Large intestine (tissue), 3 donors: ENCODE measurements around the gene MTRR. TPM values are rescaled to one million over a fixed set of nuclear protein-coding genes. Genes with fewer than 3 reads are reported as not detected.
A peak's percentile ranks its signal among the peaks of the same experiment; 100 is the strongest.

Source experiments
- DNase-seq, 2 donors: peaks; one replicate each; pipeline versions ENCODE4 v3.0.0 to v3.0.0-alpha.2; 2013
- H3K27ac ChIP-seq: one replicate; pipeline ENCODE4 v1.5.1; 2013; ENCODE audit warnings: low read length
- H3K27me3 ChIP-seq: 2 replicates; pipeline ENCODE4 v1.6.1; 2013; ENCODE audit warnings: low read length; ENCODE audit not compliant: control insufficient read depth, insufficient read depth
- H3K36me3 ChIP-seq: 2 replicates; pipeline ENCODE4 v1.6.1; 2013; ENCODE audit warnings: low read length; ENCODE audit not compliant: control insufficient read depth, insufficient read depth
- H3K4me1 ChIP-seq: one replicate; pipeline ENCODE4 v1.6.1; 2013; ENCODE audit warnings: low read length; ENCODE audit not compliant: control insufficient read depth, insufficient read depth
- H3K4me3 ChIP-seq: one replicate; pipeline ENCODE4 v1.5.1; 2013; ENCODE audit warnings: low read length
- H3K9me3 ChIP-seq: one replicate; pipeline ENCODE4 v1.6.1; 2013; ENCODE audit warnings: mild to moderate bottlenecking, low read depth, low read length, moderate library complexity; ENCODE audit not compliant: control insufficient read depth
- WGBS: methylation state at CpG from one replicate; pipeline ENCODE4 v1.1.5; 2013; ENCODE audit warnings: low lambda C conversion rate; ENCODE audit not compliant: insufficient coverage; 5-methylcytosine and 5-hydroxymethylcytosine counted together
- polyA plus RNA-seq: library from polyadenylated mRNA; unstranded; fragments of 120-200 nt; gene quantifications from one replicate; pipeline ENCODE4 v1.2.1, GENCODE V29; 2013

The MTRR gene
- polyA plus RNA-seq, 1 donor: 48.1 TPM

DNA sequence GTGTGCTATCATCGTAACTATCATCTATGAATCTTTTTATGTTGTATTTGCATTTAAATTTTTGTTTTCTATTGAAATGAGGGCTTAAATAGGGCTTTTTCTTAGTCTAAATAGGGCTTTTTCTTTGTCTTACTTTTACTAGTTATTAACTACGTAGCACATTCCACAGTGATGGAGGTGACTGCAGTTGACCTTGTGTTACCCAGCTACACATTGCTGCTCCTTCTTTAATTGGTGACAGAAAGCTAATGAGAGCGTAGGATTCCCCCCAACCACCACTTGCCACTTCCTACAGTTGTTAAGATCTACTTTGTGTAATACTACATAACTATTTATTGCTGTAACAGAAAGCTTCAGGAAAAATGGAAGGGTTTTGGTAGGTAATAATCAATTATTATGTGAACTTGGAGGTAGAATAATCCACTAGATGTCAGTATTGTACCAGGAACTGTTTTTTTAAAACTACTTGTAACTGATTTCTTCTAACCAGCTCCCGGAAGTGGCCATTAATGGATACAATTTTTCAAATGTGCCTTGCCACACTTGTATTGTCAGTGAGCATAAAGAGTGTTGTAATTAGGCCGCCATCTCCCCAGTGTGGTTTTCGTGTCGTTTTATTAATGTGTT lies 18.0 kb downstream of the MTRR start:
- WGBS: 0% methylated on average over 1 of the region's 7 CpGs
- Histone ChIP-seq H3K4me1 (no peaks in the 10 kb centered on the region), H3K36me3 (peaks cover 61% of the 10 kb centered on the region), H3K27ac (no peak overlapping the region), H3K27me3 (no peaks in the 10 kb centered on the region), H3K4me3 (no peak overlapping the region), H3K9me3 (no peaks in the 10 kb centered on the region)
- peak in 1 of 2 donors; percentile 42 for DNase-seq

DNA sequence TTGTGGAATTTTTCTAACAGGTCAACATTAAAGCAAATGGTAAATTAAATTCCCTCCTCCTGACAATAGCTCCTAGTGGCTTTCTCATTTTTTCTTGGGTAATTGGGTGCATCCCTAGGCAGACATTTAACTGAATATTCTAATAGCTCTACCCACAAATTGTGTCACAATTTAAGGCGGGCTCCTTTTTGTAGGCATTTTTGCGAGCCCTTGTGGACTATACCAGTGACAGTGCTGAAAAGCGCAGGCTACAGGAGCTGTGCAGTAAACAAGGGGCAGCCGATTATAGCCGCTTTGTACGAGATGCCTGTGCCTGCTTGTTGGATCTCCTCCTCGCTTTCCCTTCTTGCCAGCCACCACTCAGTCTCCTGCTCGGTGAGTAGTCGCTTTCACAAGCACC lies 20.0 kb downstream of the MTRR start:
- H3K9me3 ChIP-seq: no peaks in the 10 kb centered on the region
- H3K4me1 ChIP-seq: no peaks in the 10 kb centered on the region
- H3K36me3 ChIP-seq: peaks cover 59% of the 10 kb centered on the region
- H3K4me3 ChIP-seq: no peak overlapping the region
- no peak overlapping the region for H3K27ac ChIP-seq
- DNase-seq: no peak
- no CpG with 5 or more reads among the region's 9 CpGs for WGBS
- H3K27me3 ChIP-seq: no peaks in the 10 kb centered on the region

DNA sequence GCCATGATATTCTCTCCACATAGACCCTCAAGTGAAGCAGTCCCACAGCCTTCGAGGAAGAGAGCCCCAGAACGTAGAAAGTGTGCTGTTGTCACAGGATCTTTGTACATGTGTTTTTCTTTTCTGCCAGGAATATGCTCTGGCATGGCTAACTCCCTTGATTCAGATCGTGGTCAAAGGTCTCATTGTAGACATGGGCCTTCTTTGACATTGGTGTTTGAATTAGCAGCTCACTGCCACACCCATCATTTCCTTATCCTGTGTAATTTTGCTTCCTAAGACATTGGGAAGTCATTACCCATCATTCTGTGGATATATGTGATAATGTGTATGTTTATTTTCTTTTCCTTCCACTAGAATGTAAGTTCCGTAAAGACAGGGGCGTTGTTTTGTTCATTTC lies 25.5 kb downstream of the MTRR start:
- H3K27me3 ChIP-seq: no peaks in the 10 kb centered on the region
- H3K4me3 ChIP-seq: no peak overlapping the region
- no peaks in the 10 kb centered on the region for H3K9me3 ChIP-seq
- H3K36me3 ChIP-seq: peaks cover 72% of the 10 kb centered on the region
- H3K27ac ChIP-seq: peak overlapping the region; percentile 2
- DNase-seq: peak; percentile 18 to 71
- WGBS: 60% methylated on average over 1 of the region's 5 CpGs
- peaks cover 3% of the 10 kb centered on the region for H3K4me1 ChIP-seq

DNA sequence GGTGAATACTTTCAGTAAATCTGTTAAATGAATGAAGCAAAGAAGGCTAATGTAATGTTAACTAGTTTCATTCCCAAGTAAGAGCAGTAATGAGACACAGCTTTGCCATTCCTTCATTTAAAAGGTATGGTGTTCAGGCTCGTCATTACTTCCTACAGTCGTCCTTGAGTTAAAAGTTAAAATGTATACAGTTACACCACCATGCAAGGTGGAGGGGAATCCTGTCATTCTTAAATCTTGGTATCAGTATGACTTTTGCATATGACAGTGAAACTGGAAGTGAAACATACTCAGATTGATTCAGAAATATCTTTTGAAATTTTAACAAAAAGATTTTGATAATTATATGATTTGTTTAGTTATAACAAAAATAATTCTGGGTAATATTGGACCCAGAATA lies 25.9 kb downstream of the MTRR start:
- Histone ChIP-seq H3K9me3 (no peaks in the 10 kb centered on the region), H3K4me1 (peaks cover 3% of the 10 kb centered on the region), H3K36me3 (peaks cover 72% of the 10 kb centered on the region), H3K27ac (no peak overlapping the region), H3K27me3 (no peaks in the 10 kb centered on the region), H3K4me3 (no peak overlapping the region)
- WGBS: no CpG with 5 or more reads among the region's 2 CpGs
- no peak for DNase-seq

DNA sequence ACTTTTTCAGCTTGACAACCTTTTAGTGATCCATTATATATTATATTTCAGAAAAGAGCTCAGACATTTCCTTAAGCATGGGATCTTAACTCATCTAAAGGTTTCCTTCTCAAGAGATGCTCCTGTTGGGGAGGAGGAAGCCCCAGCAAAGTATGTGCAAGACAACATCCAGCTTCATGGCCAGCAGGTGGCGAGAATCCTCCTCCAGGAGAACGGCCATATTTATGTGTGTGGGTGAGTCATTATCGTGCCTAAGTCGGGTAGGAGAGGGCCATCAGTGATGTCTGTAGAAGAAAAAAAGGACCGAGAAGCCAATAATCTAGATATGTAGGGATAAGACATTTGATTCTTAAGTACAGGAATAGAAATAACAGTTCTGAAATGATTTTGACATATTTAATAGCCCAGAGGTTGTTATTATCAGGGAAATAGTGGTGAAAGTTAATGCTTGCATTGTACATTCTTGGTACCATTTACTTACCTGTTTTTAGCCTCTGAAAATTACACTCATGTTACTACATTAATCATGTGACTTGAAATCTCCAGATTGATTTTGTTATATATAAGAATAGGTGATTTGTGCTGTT lies 28.2 kb downstream of the MTRR start:
- no peak overlapping the region for H3K27ac ChIP-seq
- no peaks in the 10 kb centered on the region for H3K9me3 ChIP-seq
- H3K4me1 ChIP-seq: peaks cover 3% of the 10 kb centered on the region
- no peak for DNase-seq
- WGBS: no CpG with 5 or more reads among the region's 5 CpGs
- no peaks in the 10 kb centered on the region for H3K27me3 ChIP-seq
- peaks cover 71% of the 10 kb centered on the region for H3K36me3 ChIP-seq
- H3K4me3 ChIP-seq: no peak overlapping the region

DNA sequence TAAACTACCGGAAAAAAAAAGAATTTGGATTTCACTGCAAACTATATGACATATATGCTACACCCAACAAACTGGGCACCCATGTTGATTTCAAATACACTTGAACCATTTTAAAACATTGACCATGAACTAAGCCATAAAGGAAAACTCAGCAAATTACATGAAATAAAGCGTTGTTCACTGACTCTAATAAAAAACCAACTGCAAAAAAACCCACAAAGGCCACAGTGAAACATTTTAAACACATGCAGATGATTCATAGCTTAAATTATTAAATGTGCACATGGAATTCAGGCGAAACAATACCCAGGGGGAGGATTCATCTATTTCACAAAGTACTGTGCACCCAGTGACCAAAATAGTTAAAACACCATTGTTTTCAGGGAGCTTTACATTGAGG lies 33.3 kb downstream of the MTRR start:
- no peak for DNase-seq
- no CpG with 5 or more reads among the region's 3 CpGs for WGBS
- Histone ChIP-seq H3K4me1 (no peaks in the 10 kb centered on the region), H3K36me3 (peaks cover 41% of the 10 kb centered on the region), H3K4me3 (no peak overlapping the region), H3K27me3 (no peaks in the 10 kb centered on the region), H3K27ac (no peak overlapping the region), H3K9me3 (peaks cover 5% of the 10 kb centered on the region)

DNA sequence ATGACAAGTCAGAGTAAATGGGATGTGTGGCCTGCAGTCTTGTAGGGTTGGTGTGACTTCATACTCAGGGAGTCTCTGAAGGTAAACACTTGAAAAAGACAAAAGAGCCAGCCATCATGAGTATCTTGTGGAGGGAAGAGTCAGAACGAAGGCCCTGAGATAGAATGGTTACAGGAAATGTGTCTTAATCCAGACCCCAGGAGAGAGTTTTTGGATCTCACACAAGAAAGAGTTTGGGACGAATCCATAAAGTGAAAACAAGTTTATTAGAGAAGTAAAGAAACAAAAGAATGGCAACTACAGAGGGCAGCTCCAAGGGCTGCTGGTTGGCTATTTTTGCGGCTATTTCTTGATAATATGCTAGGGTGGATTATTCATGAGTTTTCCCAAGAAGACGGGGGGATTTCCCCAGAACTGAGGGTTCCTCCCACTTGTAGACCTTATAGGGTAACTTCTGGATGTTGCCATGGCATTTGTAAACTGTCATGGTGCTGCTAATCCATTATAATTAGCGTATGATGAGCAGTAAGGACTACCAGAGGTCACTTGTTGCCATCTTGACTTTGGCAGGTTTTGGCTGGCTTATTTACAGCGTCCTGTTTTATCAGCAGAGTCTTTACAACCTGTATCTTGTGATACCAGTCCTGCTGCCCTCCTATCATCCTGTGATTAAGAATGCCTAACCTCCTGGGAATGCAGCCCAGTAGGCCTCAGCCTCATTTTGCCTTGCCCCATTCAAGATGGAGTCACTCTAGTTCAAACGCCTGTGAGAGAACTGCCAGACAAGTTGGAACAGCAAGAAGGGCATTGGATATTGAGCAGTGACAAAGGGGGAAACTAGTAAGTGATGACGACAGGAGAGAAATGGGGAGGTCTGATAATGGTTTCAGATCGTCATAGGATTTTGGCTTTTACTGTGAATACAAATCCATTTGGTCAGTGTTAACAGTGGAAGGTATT lies 34.0 kb downstream of the MTRR start:
- WGBS: 90% methylated on average over 2 of the region's 9 CpGs
- Histone ChIP-seq H3K27ac (no peak overlapping the region), H3K36me3 (peaks cover 40% of the 10 kb centered on the region), H3K27me3 (no peaks in the 10 kb centered on the region), H3K4me1 (no peaks in the 10 kb centered on the region), H3K4me3 (no peak overlapping the region), H3K9me3 (peaks cover 13% of the 10 kb centered on the region)
- no peak for DNase-seq

DNA sequence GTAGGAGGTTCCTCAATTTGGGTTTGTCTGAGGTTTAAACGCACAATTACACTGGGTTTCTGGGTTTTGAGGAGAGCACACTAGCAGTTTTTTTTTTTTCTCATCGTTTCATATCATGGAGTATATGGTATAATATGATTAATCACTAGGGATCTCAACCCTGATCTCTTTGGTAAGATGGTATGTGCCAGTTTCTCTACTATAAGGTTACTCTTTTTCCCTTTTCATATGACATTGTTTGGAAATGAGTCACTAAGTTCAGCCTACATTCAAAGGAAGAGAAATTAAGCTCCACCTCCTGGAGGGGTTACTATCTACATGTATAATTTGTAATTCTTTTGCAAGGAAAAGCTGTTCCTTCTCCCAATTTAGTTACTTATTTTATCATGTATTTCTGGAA lies 35.2 kb downstream of the MTRR start:
- Histone ChIP-seq H3K4me1 (no peaks in the 10 kb centered on the region), H3K4me3 (no peak overlapping the region), H3K9me3 (peaks cover 23% of the 10 kb centered on the region), H3K27ac (no peak overlapping the region), H3K27me3 (no peaks in the 10 kb centered on the region), H3K36me3 (peaks cover 32% of the 10 kb centered on the region)
- 100% methylated on average over 1 of the region's 2 CpGs for WGBS
- no peak for DNase-seq

DNA sequence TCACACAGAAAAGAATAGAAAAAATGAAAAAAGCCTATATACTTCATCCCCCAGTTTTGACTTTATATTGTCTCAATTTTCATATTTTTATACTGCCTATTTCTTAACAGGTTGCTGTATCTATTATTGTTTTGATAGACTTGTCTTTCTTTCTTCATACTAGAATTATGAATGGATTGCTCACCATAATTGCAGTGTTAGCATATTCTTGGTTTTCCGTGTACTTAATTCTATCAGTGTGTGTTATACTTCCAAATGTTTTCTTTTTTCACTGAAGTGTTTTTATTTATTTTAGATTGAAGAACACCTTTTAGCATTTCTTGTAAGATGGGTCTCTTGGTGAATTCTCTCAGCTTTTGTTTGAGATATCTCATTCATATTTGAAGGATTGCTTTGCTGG lies 38.7 kb downstream of the MTRR start:
- Histone ChIP-seq H3K36me3 (peaks cover 10% of the 10 kb centered on the region), H3K9me3 (peaks cover 23% of the 10 kb centered on the region), H3K27me3 (no peaks in the 10 kb centered on the region), H3K4me1 (no peaks in the 10 kb centered on the region), H3K4me3 (no peak overlapping the region), H3K27ac (no peak overlapping the region)
- WGBS: 100% methylated on average over 1 of the region's 1 CpG
- no peak for DNase-seq

DNA sequence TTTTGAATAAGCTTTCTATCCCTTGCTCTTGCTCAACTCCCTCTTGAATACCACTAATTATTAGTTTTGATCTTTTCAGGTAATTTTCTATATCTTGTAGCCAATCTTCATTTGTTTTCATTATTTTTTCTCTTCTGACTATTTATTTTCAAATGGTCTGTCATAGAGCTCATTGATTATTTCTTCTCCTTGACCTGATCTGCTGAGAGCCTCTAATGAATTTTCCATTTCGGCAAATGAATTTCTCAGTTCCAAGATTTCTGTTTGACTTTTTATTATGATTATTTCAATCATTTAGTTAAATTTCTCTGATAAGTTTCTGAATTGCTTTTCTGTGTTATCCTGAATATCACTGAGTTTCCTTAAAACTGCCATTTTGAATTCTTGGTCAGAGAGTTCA lies 39.4 kb downstream of the MTRR start:
- Histone ChIP-seq H3K9me3 (peaks cover 23% of the 10 kb centered on the region), H3K4me1 (no peaks in the 10 kb centered on the region), H3K36me3 (peaks cover 7% of the 10 kb centered on the region), H3K27me3 (no peaks in the 10 kb centered on the region), H3K27ac (no peak overlapping the region), H3K4me3 (no peak overlapping the region)
- 100% methylated on average over 1 of the region's 1 CpG for WGBS
- DNase-seq: no peak
